GM12801 (cell line): ENCODE measurements around the gene USP21.

Source experiments
- CTCF ChIP-seq: IDR thresholded peaks from one replicate; pipeline ENCODE4 v1.5.1; 2011; ENCODE audit warnings: control low read depth; ENCODE audit not compliant: insufficient read length; ENCODE audit errors: extremely low read depth

The USP21 gene

GRCh38 chr1:161131523-161132409 is 27.5 kb upstream of the USP21 start:
- no peak for TF ChIP-seq CTCF

GRCh38 chr1:161132410-161133219 is 26.7 kb upstream of the USP21 start, which contains the start of gene DEDD:
TSS of gene DEDD (minus strand) at chr1:161132667. CDS start at chr1:161124462, 8,205 bp downstream.
- TF ChIP-seq CTCF: no peak

- TF ChIP-seq CTCF: no peak
These were observed 26.0 kb upstream of the USP21 start for GRCh38 chr1:161133220-161133740.

GRCh38 chr1:161137881-161138280 is 21.4 kb upstream of the USP21 start:
- no peak for TF ChIP-seq CTCF

GRCh38 chr1:161138431-161138830 is 20.9 kb upstream of the USP21 start:
- no peak for TF ChIP-seq CTCF

- TF ChIP-seq CTCF: no peak
These were observed 19.5 kb upstream of the USP21 start for GRCh38 chr1:161139766-161140165.

GRCh38 chr1:161140755-161141400 is 18.4 kb upstream of the USP21 start:
- no peak for TF ChIP-seq CTCF
